GM18867 (cell line): ENCODE data around the gene SMYD5.

Experiments
- ATAC-seq: cut with Tn5 transposase; IDR thresholded peaks from one replicate; pipeline ENCODE4 v1.9.1; 2021; ENCODE audit warnings: mild to moderate bottlenecking, moderate library complexity; ENCODE audit not compliant: unreplicated experiment

Gene SMYD5

GRCh38 chr2:73237168-73237567 lies 23.1 kb downstream of the SMYD5 start:
- ATAC-seq = no peak

DNA sequence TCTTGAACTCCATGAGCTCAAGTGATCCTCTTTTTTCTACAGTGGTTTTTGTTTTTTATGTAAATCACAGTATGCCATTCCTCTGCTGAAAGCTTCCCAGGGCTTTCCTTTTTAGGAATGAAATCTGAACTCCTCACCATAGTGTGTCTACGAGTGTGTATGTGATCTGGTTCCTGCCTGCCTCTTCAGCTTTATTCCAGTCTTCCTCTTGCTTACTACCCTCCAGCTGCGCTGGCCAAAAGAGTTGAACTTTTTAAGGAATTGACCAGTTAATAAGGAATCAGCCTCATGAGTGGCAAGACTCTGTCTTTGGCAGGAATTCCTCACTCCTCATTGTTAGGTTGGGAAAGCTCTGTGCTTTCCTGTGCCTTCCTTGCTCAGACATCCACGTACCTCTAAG lies 24.1 kb downstream of the SMYD5 start:
- no peak for ATAC-seq

- ATAC-seq = no peak
Measured at GRCh38 chr2:73238976-73239375, 24.9 kb downstream of the SMYD5 start.

DNA sequence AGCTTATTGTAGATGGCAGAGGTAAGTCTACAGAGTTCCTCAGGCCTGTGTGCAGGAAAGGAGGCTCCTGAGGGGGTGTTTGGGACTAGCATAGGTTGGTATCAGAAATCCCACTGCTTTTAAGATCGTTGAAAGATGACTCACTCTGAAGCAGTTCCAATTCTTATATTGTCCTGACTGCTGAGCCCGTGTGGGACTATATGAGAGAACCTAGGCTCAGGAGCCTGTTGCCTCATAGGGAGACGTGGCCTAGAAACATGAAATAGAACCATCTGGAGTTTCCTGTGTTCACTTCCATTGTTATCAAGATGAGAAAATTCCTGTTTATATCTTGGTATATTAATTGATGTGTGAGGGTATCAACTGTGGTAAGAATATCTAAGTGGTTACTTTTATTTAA lies 25.7 kb downstream of the SMYD5 start:
- ATAC-seq = no peak

- ATAC-seq = no peak
Measured at GRCh38 chr2:73243884-73244570, 30.0 kb downstream of the SMYD5 start.

- ATAC-seq = no peak
Measured at GRCh38 chr2:73244580-73244979, 30.5 kb downstream of the SMYD5 start.

DNA sequence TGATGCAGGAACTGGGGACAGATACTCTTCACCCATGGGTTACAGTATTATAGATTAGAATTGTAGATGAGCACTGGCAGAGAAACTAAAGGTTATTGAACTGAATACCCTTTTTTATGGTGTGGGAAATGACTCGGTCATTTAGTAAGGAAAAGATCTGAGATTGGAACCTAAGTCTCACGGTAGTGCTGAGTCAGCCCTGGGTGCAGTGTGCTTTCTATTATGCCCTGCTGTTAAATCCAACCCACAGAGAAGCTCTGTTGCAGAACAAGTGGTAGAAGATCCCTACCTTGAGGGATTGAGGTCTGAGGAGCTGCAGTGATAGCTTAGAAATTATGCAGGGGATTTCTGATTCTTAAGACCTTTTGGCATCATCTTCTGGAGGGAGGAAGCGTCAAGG lies 32.8 kb downstream of the SMYD5 start:
- no peak for ATAC-seq

DNA sequence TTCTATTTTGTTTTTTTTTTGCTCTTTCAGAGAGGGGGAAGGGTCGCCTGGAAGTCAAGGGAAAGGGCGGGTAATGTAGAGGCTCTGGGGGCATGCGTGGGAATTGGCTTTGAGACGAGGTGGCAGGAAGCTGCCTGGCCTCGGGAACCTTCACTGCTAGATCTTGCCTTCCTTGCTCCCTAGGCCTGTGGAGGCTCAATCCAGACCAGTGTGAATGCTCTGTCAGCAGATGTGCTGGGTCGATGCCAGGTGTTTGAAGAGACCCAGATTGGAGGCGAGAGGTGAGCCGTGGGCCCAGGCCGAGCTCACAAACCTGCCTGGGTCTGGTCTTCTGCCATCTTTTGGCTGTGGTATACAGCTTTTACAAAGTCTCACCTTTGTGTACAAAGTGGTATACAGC lies 35.6 kb downstream of the SMYD5 start:
- ATAC-seq = no peak

DNA sequence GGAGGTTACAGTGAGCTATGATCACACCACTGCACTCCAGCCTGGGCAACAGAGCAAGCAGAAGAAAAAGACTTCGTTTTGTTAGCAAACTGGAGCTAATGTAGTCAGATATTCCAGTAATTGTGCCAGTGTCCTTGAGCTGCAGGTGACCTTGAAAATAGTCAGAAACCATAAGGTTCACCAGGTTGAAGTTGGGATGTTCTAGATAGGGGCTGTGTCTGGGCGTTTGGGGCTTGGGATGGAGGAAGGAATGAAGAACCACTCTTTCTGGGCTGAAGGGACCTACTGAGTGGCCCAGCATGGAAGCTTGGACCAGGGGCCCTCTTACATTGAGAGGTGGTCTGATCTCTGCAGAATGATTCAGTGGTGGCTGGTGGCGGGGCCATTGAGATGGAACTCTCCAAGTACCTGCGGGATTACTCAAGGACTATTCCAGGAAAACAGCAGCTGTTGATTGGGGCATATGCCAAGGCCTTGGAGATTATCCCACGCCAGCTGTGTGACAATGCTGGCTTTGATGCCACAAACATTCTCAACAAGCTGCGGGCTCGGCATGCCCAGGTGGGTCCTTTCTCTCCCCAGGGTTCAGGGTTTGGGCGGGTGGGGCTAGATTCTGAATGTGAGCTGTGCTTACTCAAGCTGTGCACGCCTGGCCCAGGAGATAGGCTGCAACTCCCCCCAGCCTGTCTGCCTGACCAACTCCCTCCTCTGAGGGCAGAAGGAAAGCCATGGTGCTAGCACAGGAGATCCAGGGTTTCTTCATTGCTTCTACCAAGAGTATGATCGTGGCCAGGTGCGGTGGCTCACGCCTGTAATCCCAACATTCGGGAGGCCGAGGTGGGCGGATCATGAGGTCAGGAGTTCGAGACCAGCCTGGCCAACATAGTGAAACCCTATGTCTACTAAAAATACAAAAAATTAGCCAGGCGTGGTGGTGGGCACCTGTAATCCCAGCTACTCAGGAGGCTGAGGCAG lies 37.1 kb downstream of the SMYD5 start:
- no peak for ATAC-seq

- no peak for ATAC-seq
Measured at GRCh38 chr2:73252238-73253027, 38.4 kb downstream of the SMYD5 start.

DNA sequence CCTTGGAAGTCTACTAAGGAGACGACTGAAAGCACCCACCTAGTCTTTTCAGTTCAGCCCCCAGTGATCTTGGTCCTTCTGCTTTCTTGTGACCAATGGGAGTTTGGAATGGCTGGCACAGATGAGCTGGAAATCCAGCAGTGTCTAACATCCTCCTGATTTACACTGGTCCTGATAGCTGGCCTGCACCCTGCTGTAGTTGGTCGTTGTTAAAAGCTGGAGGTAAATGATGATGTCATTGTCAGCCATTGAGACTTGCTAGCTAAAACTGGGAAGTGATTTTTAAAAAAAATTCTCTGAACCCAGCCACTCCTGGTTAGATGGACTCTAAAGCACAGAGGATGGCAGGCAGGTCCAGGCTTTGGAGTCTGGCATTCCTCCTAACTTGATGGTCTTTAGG lies 39.4 kb downstream of the SMYD5 start:
- no peak for ATAC-seq

- ATAC-seq = no peak
Measured at GRCh38 chr2:73253901-73254300, 39.9 kb downstream of the SMYD5 start.

- no peak for ATAC-seq
Measured at GRCh38 chr2:73254343-73255006, 40.4 kb downstream of the SMYD5 start.

GRCh38 chr2:73255007-73255644 lies 41.1 kb downstream of the SMYD5 start:
- no peak for ATAC-seq

DNA sequence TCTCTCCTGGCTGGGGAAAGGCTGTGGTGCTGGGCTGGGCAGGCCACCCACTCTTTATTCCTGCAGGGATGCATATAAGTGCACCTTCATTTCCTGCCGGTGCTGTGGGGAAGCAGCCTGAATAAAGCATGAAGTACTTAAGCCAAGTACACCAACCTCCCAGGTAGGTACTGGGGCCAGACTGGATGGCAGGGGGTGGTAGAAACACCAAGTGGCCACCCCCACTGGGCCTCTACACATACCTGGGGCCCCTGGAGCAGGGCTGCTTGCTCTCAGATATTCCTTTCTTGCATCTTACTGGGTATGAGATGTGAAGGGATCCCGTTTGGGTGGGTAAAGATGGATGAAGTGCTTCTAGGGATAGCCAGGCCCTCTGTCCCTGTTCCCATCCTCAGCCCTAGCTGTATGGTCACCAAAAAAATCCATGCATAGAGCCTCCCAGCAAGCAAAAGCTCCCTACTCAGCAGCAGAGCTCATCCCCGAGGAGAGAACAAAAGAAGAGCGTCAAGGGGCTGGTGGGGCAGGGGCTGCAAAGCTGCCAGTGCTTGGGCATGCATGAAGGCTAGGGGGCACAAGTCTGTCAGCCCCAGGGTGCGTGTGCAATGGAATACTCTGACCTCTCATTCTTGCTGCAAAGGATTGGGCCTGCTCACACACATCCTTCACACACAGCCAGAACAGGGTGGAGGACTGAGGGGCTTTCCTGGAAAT lies 42.0 kb downstream of the SMYD5 start:
- ATAC-seq = no peak

- ATAC-seq = no peak
Measured at GRCh38 chr2:73256618-73256922, 42.5 kb downstream of the SMYD5 start.

GRCh38 chr2:73257021-73257420 lies 43.0 kb downstream of the SMYD5 start:
- ATAC-seq = no peak

GRCh38 chr2:73257425-73258125 lies 43.5 kb downstream of the SMYD5 start:
- no peak for ATAC-seq

DNA sequence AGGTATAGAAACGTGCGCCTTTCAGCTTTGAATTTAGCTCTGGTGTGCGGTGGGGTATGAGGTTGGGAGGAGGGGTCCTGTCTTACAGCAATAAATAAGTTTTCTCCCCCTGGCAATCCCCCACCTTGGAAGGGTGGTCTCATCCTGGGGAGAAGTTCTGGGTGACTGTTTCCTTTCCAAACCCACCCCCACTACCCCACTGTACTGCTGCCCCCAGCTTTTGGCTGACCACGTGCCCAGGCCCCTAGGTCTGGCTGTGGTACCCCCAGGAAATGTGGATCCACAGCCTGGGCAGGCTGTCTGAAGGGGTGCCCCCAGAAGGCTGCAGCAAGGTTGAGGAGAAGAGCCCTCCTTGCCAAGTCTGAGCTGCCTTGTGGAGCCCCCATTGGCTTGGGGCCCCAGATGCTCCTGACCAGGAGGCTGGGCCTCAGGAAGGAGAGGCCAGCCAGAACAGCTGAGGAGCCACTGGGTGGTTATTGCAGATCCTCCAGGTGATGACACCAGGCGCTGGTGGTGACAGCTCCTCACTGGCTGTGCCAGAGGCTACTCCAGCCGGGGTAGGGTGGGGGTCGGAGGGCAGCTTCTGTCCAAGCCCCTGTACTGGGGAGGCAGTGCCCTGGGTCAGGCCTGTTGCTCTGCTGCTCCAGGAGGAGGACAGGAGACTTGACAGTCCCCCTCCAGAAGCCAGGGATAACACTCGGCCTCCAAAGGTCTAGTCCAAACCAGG lies 44.3 kb downstream of the SMYD5 start:
- no peak for ATAC-seq
